HepG2 (cell line): ENCODE results near the gene TBX21. TPM values are rescaled to one million over a fixed set of nuclear protein-coding genes. Genes with fewer than 3 reads are reported as not detected.

Experiments used
- MXD1 ChIP-seq: sonication (generic); formaldehyde crosslinking; IDR thresholded peaks from 2 replicates; pipeline ENCODE4 v1.4.0; 2020; ENCODE audit warnings: mild to moderate bottlenecking, missing genetic modification reagents
- NR0B2 ChIP-seq: sonication (generic); formaldehyde crosslinking; IDR thresholded peaks from 2 replicates; pipeline ENCODE4 v1.4.0; 2020; ENCODE audit warnings: mild to moderate bottlenecking, missing genetic modification reagents
- POGK ChIP-seq: sonication (generic); formaldehyde crosslinking; conservative IDR thresholded peaks from 2 replicates; pipeline ENCODE4 v1.8.0; 2022; ENCODE audit warnings: mild to moderate bottlenecking, moderate library complexity, missing genetic modification reagents
- RELA ChIP-seq: sonication (generic); formaldehyde crosslinking; IDR thresholded peaks from 2 replicates; pipeline ENCODE4 v1.4.0; 2020; ENCODE audit warnings: missing genetic modification reagents
- REPIN1 ChIP-seq: sonication (generic); formaldehyde crosslinking; IDR thresholded peaks from 2 replicates; pipeline ENCODE4 v1.8.0; 2022; ENCODE audit warnings: missing genetic modification reagents, low read depth, mild to moderate bottlenecking, borderline replicate concordance
- WIZ ChIP-seq: sonication (generic); formaldehyde crosslinking; IDR thresholded peaks from 2 replicates; pipeline ENCODE4 v1.5.1; 2020; ENCODE audit warnings: mild to moderate bottlenecking, missing genetic modification reagents
- ZBTB2 ChIP-seq: sonication (generic); formaldehyde crosslinking; IDR thresholded peaks from 2 replicates; pipeline ENCODE4 v1.8.0; 2022; ENCODE audit warnings: low read depth, missing genetic modification reagents
- ZFP36L2 ChIP-seq: sonication (generic); formaldehyde crosslinking; IDR thresholded peaks from 2 replicates; pipeline ENCODE4 v1.4.0; 2020; ENCODE audit warnings: missing genetic modification reagents
- ZFP91 ChIP-seq: sonication (generic); formaldehyde crosslinking; IDR thresholded peaks from 2 replicates; pipeline ENCODE4 v1.9.0; 2022; ENCODE audit warnings: missing genetic modification reagents, mild to moderate bottlenecking, borderline replicate concordance
- ZIK1 ChIP-seq: sonication (generic); formaldehyde crosslinking; IDR thresholded peaks from 2 replicates; pipeline ENCODE4 v1.5.0; 2020; ENCODE audit warnings: mild to moderate bottlenecking, low read depth, missing genetic modification reagents, borderline replicate concordance
- ZNF24 ChIP-seq: fragments of 450-650 bp; IDR thresholded peaks from 2 replicates; pipeline ENCODE4 v1.6.1; 2017; ENCODE audit warnings: antibody characterized with exemption, mild to moderate bottlenecking
- ZNF274 ChIP-seq: sonication (generic); formaldehyde crosslinking; IDR thresholded peaks from 2 replicates; pipeline ENCODE4 v1.5.1; 2020; ENCODE audit warnings: mild to moderate bottlenecking, missing genetic modification reagents
- ZNF547 ChIP-seq: sonication (generic); formaldehyde crosslinking; IDR thresholded peaks from 2 replicates; pipeline ENCODE4 v1.5.1; 2020; ENCODE audit warnings: mild to moderate bottlenecking, missing genetic modification reagents
- ZNF687 ChIP-seq: sonication (generic); formaldehyde crosslinking; IDR thresholded peaks from 2 replicates; pipeline ENCODE4 v1.5.1; 2020; ENCODE audit warnings: mild to moderate bottlenecking, missing genetic modification reagents, moderate library complexity
- polyA plus RNA-seq, 8 experiments: library from polyadenylated mRNA; depleted of rRNA in 3 of 8; stranded (reverse) in 7 of 8; unstranded in 1 of 8; fragments of >200 nt; fragmentation: Illumina TruSeq in 4 of 8; extraction: Trizol in 4 of 8; gene quantifications; 2 replicates each; pipeline versions ENCODE4 v1.2.1 to v1.2.3, GENCODE V29; 2011 to 2016; ENCODE audit warnings: low read depth in 4 of 8, missing spikeins in 1 of 8, mixed read lengths in 1 of 8; ENCODE audit not compliant: insufficient read depth in 1 of 8
- total RNA-seq, 5 experiments: library from RNA; depleted of rRNA; stranded (reverse); fragments of >200 nt; fragmentation: Illumina TruSeq; extraction: Trizol; gene quantifications; 2 replicates each; pipeline ENCODE4 v1.2.3, GENCODE V29; 2016; ENCODE audit warnings: low read depth in 1 of 5

Gene TBX21
- total and polyA plus RNA-seq, 2 of the 13 experiments (the other 11 are each of a cell fraction or from before 2014, with no cell fraction given): not detected

GRCh38 chr17:47789611-47790561, 56.9 kb downstream of the TBX21 start (continued):
- TF ChIP-seq REPIN1 (no peak), ZFP91 (CRISPR knock-in tag) (peak; percentile 46; the same call in 1 of the 2 replicates), ZBTB2 (no peak), NR0B2 (CRISPR knock-in tag) (0 out of 2 replicates have a peak, but pooled peaks have one; percentile 52), ZNF547 (peak; percentile 65; the same call in 1 of the 2 replicates), RELA (CRISPR knock-in tag) (no peak), POGK (CRISPR knock-in tag) (0 out of 2 replicates have a peak, but pooled peaks have one; percentile 23), ZIK1 (no peak), ZNF687 (CRISPR knock-in tag) (peak; percentile 69), ZNF274 (0 out of 2 replicates have a peak, but pooled peaks have one; percentile 33), MXD1 (0 out of 2 replicates have a peak, but pooled peaks have one; percentile 43), ZNF24 (no peak), WIZ (CRISPR knock-in tag) (0 out of 2 replicates have a peak, but pooled peaks have one; percentile 12), ZFP36L2 (CRISPR knock-in tag) (no peak)
